ENCODE data around the gene PARN. TPM values are rescaled to one million over a fixed set of nuclear protein-coding genes. Genes with fewer than 3 reads are reported as not detected.

The PARN gene
- total and polyA plus RNA-seq, 12 donors: 11.7 to 121 (median 35.6) TPM

- H3K4me3 ChIP-seq: no peak overlapping the region
- H3K4me1 ChIP-seq (replicated peaks in 1 of 2): no peaks in the 10 kb centered on the region
- H3K9me3 ChIP-seq (replicated peaks in 1 of 3): no peaks in the 10 kb centered on the region
- DNase-seq: no peak
- H3K27ac ChIP-seq: no peak overlapping the region
- no peaks in the 10 kb centered on the region for H3K27me3 ChIP-seq
- WGBS, 4 donors: 87 to 89% (median 88%) methylated on average over 7 of the region's 7 CpGs
- TF ChIP-seq, protein P1, sequence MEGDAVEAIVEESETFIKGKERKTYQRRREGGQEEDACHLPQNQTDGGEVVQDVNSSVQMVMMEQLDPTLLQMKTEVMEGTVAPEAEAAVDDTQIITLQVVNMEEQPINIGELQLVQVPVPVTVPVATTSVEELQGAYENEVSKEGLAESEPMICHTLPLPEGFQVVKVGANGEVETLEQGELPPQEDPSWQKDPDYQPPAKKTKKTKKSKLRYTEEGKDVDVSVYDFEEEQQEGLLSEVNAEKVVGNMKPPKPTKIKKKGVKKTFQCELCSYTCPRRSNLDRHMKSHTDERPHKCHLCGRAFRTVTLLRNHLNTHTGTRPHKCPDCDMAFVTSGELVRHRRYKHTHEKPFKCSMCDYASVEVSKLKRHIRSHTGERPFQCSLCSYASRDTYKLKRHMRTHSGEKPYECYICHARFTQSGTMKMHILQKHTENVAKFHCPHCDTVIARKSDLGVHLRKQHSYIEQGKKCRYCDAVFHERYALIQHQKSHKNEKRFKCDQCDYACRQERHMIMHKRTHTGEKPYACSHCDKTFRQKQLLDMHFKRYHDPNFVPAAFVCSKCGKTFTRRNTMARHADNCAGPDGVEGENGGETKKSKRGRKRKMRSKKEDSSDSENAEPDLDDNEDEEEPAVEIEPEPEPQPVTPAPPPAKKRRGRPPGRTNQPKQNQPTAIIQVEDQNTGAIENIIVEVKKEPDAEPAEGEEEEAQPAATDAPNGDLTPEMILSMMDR (IDR thresholded peaks at IDR 0.05): no peak
- TF ChIP-seq POLR2A (IDR thresholded peaks at IDR 0.05): no peak
- H3K36me3 ChIP-seq (replicated peaks in 1 of 2): no peaks in the 10 kb centered on the region
- intact Hi-C loops (cut with DNase I): no loop called here
These were observed 241.8 kb downstream of the PARN start for GRCh38 chr16:14388243-14388642.

DNA sequence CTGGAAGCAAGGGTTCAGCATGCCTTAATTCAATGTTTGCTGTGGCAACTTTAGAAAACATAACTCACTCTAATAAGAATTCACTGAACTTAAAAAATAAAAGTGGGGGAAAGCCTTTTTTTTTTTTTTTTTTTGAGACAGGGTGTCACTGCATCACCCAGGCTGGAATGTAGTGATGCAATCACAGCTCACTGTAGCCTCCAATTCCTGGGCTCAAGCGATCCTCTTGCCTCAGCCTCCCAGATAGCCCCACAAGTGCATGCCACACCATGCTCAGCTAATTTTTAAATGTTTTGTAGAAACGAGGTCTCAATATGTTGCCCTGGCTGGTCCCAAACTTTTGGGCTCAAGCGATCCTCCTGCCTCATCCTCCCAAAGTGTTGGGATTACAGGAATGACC lies 243.9 kb downstream of the PARN start:
- intact Hi-C loops (cut with DNase I): no loop called here
- 72 to 88% (median 80%) methylated on average over 3 of the region's 3 CpGs for WGBS, 4 donors
- Histone ChIP-seq H3K36me3 (replicated peaks in 1 of 2) (no peaks in the 10 kb centered on the region), H3K27ac (no peak overlapping the region), H3K9me3 (replicated peaks in 1 of 3) (no peaks in the 10 kb centered on the region), H3K4me3 (no peak overlapping the region), H3K27me3 (no peaks in the 10 kb centered on the region), H3K4me1 (replicated peaks in 1 of 2) (no peaks in the 10 kb centered on the region)
- no peak for DNase-seq
- TF ChIP-seq, protein P1 (IDR thresholded peaks at IDR 0.05): no peak
- no peak for TF ChIP-seq POLR2A (IDR thresholded peaks at IDR 0.05)

Small RNAs within 50 kb of the gene (small RNA-seq; reads per million reads assigned to genes)
- gene RN7SL274P (0 reads per million in 2 donors), gene RNU7-125P (0 reads per million in 2 donors)

Other genes with a start within 250 kb of the PARN start
- gene BFAR, start 2.7 kb upstream of the PARN start, total RNA-seq: 10 to 100 TPM; 43.6 to 75.8 (median 59.7) TPM
- 10 to 100 TPM; 20.3 to 51.3 (median 33.5) TPM for gene BFAR, start 2.7 kb upstream of the PARN start, polyA plus RNA-seq
- gene PLA2G10, start 64.0 kb upstream of the PARN start, total RNA-seq: not detected
- gene PLA2G10, start 64.0 kb upstream of the PARN start, polyA plus RNA-seq: not detected
- 1 to 10 TPM in 7 of 9 donors, under 1 TPM in 1, not detected in 1; 0.60 to 6.0 (median 2.2) TPM for gene NPIPA3, start 73.2 kb upstream of the PARN start, total RNA-seq
- 1 to 10 TPM in 2 of 3 donors, under 1 TPM in 1; 0.73 to 8.1 (median 6.5) TPM for gene NPIPA3, start 73.2 kb upstream of the PARN start, polyA plus RNA-seq
- gene NPIPA2, start 112.3 kb upstream of the PARN start, total RNA-seq: 1 to 10 TPM in 4 of 9 donors, under 1 TPM in 3, not detected in 2; 0.43 to 3.4 (median 1.7) TPM
- 10 to 100 TPM in 1 of 3 donors, 1 to 10 TPM in 2; 2.5 to 20.8 (median 8.9) TPM for gene NPIPA2, start 112.3 kb upstream of the PARN start, polyA plus RNA-seq
- 100 to 1,000 TPM in 1 of 9 donors, 10 to 100 TPM in 8; 32.8 to 103 (median 73.3) TPM for gene NOMO1, start 203.5 kb upstream of the PARN start, total RNA-seq
- 100 to 1,000 TPM in 1 of 3 donors, 10 to 100 TPM in 2; 19.1 to 131 (median 30.1) TPM for gene NOMO1, start 203.5 kb upstream of the PARN start, polyA plus RNA-seq

Measured in adrenal gland (tissue), 12 donors.